SU-DHL-6 (cell line): ENCODE results near the gene RUNX2.

Source experiments
- H2AFZ ChIP-seq: fragments of 200-600 bp; sonication (generic); 2 replicates; pipeline ENCODE4 v1.6.1; 2014; ENCODE audit warnings: low read depth, mild to moderate bottlenecking, moderate library complexity, mixed read lengths, antibody characterized with exemption, low read length; ENCODE audit not compliant: severe bottlenecking
- H3F3A ChIP-seq: fragments of 200-600 bp; shearing (Covaris generic); 2 replicates; pipeline ENCODE4 v1.6.0; 2016; ENCODE audit warnings: antibody characterized with exemption, mild to moderate bottlenecking; ENCODE audit not compliant: insufficient read depth
- H3K27ac ChIP-seq: fragments of 200-600 bp; sonication (generic); 2 replicates; pipeline ENCODE4 v1.5.1; 2016; ENCODE audit warnings: low read depth, mild to moderate bottlenecking, low read length, moderate library complexity, mixed read lengths
- H3K27me3 ChIP-seq: fragments of 200-600 bp; sonication (generic), shearing (Covaris generic); 2 replicates; pipeline ENCODE4 v1.6.0; 2014; ENCODE audit warnings: mild to moderate bottlenecking, low read length
- H3K36me3 ChIP-seq: fragments of 200-600 bp; sonication (generic); 2 replicates; pipeline ENCODE4 v1.6.1; 2014; ENCODE audit warnings: mild to moderate bottlenecking, low read length, mixed read lengths
- H3K4me2 ChIP-seq: fragments of 300-600, 200-600 bp; shearing (Covaris generic), sonication (generic); 2 replicates; pipeline ENCODE4 v1.6.0; 2014; ENCODE audit warnings: low read length, low read depth, mild to moderate bottlenecking; ENCODE audit not compliant: poor library complexity, severe bottlenecking
- H3K4me3 ChIP-seq: fragments of 200-600 bp; sonication (generic); 2 replicates; pipeline ENCODE4 v1.5.1; 2014; ENCODE audit warnings: antibody characterized with exemption, low read length, mild to moderate bottlenecking, mixed read lengths; ENCODE audit not compliant: insufficient read depth, poor library complexity, severe bottlenecking
- H3K79me2 ChIP-seq: fragments of 200-600 bp; sonication (generic); 2 replicates; pipeline ENCODE4 v1.6.1; 2014; ENCODE audit warnings: mild to moderate bottlenecking, low read length, moderate library complexity; ENCODE audit not compliant: insufficient read depth
- H3K9ac ChIP-seq: fragments of 200-600 bp; sonication (generic); 2 replicates; pipeline ENCODE4 v1.7.0; 2014; ENCODE audit warnings: mild to moderate bottlenecking, low read length
- H3K9me2 ChIP-seq: fragments of 200-600 bp; sonication (generic); replicated peaks from 2 replicates; pipeline ENCODE4 v1.6.1; 2014; ENCODE audit warnings: low read length; ENCODE audit not compliant: insufficient read depth
- H3K9me3 ChIP-seq: fragments of 200-600 bp; sonication (generic); 2 replicates; pipeline ENCODE4 v1.6.1; 2014; ENCODE audit warnings: low read length, mixed read lengths; ENCODE audit not compliant: insufficient read depth
- H4K20me1 ChIP-seq: fragments of 200-600 bp; sonication (generic); 2 replicates; pipeline ENCODE4 v1.6.1; 2014; ENCODE audit warnings: low read depth, mild to moderate bottlenecking, antibody characterized with exemption, low read length, moderate library complexity, mixed read lengths
- EZH2phosphoT487 ChIP-seq: fragments of 200-600 bp; sonication (generic), shearing (Covaris generic); conservative IDR thresholded peaks from 2 replicates; pipeline ENCODE4 v1.6.1; 2018; ENCODE audit warnings: mild to moderate bottlenecking, antibody characterized with exemption, low read length, moderate library complexity, mixed read lengths
- TF ChIP-seq, protein P1 (sequence below): fragments of 200-600 bp; sonication (generic); IDR thresholded peaks from one replicate; pipeline ENCODE4 v1.5.1; 2017; ENCODE audit warnings: antibody characterized with exemption, mild to moderate bottlenecking, low read length, moderate library complexity; ENCODE audit not compliant: insufficient read depth, poor library complexity, severe bottlenecking

RUNX2 gene

DNA sequence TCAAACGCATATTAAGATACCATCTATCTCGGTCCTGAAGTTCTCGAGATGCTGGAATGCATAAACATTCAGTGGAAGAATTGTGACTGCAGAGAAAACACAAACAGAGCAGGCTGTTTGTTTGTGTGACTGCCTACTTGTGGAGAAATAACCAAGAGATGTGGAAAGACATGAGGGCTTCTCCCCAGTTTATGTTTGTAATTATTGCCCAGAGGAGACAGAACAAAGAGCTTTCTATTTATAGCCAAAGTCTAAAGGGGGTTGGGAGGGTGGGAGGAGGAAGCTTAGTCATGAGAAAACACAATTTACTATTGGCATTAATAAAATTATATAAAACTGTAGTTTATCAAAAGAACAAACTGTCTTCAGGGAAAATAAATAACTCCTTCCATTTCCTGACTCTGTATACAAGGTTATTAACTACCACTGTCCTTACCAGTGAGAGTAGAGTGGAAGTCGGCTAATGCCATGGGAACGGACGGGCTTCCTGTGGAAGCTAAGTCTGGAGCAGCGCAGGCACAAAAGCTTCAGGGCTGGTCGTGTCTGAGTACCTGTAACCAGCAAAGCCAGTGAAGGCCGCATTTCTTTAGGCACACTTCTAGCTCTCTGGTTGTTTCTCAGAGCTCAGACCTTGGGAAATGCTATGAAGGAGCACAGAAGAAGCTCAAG is 249.8 kb downstream of the RUNX2 start:
- no peaks in the 10 kb centered on the region for H3F3A ChIP-seq
- no peak overlapping the region for H3K9ac ChIP-seq
- H2AFZ ChIP-seq: no peak overlapping the region
- H3K27ac ChIP-seq: no peak overlapping the region
- H3K27me3 ChIP-seq: no peaks in the 10 kb centered on the region
- H3K9me2 ChIP-seq: no peaks in the 10 kb centered on the region
- no peaks in the 10 kb centered on the region for H4K20me1 ChIP-seq
- no peak overlapping the region for H3K4me2 ChIP-seq
- no peaks in the 10 kb centered on the region for H3K9me3 ChIP-seq
- H3K36me3 ChIP-seq: no peaks in the 10 kb centered on the region
- H3K4me3 ChIP-seq: no peak overlapping the region
- no peak for TF ChIP-seq EZH2phosphoT487
- no peaks in the 10 kb centered on the region for H3K79me2 ChIP-seq

DNA sequence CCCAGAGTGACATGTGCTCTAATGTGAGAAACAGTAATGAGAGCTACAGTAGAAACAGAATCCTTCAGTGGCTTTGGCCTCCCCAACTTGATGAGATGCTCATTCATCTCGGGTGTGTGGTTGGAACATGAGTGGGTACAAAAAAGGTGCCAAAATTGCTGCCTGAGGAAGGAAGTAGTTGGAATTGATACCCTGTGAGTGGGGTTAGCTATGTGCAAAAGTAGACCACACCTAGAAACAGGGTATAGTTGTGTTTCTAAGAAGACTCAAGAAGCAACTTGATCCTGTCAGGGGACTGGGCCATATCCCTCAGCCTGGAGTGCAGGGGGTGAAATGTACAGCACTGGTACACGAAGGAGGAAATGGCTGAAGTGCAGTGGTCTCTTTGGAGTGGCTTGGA is 256.0 kb downstream of the RUNX2 start:
- Histone ChIP-seq H3K9ac (no peak overlapping the region), H3K27me3 (no peaks in the 10 kb centered on the region), H3K36me3 (no peaks in the 10 kb centered on the region), H3K27ac (no peak overlapping the region), H3K9me3 (no peaks in the 10 kb centered on the region), H3K9me2 (no peaks in the 10 kb centered on the region), H3K4me2 (no peak overlapping the region), H4K20me1 (no peaks in the 10 kb centered on the region), H3K79me2 (no peaks in the 10 kb centered on the region), H3K4me3 (no peak overlapping the region), H3F3A (no peaks in the 10 kb centered on the region), H2AFZ (no peak overlapping the region)
- TF ChIP-seq EZH2phosphoT487: no peak
- TF ChIP-seq, protein P1, sequence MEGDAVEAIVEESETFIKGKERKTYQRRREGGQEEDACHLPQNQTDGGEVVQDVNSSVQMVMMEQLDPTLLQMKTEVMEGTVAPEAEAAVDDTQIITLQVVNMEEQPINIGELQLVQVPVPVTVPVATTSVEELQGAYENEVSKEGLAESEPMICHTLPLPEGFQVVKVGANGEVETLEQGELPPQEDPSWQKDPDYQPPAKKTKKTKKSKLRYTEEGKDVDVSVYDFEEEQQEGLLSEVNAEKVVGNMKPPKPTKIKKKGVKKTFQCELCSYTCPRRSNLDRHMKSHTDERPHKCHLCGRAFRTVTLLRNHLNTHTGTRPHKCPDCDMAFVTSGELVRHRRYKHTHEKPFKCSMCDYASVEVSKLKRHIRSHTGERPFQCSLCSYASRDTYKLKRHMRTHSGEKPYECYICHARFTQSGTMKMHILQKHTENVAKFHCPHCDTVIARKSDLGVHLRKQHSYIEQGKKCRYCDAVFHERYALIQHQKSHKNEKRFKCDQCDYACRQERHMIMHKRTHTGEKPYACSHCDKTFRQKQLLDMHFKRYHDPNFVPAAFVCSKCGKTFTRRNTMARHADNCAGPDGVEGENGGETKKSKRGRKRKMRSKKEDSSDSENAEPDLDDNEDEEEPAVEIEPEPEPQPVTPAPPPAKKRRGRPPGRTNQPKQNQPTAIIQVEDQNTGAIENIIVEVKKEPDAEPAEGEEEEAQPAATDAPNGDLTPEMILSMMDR: no peak

- Histone ChIP-seq H3K4me3 (no peak overlapping the region), H3K27ac (no peak overlapping the region), H3K4me2 (no peak overlapping the region)
These were observed 258.4 kb downstream of the RUNX2 start for GRCh38 chr6:45586216-45587171.

More at GRCh38 chr6:45586216-45587171, 258.4 kb downstream of the RUNX2 start:
- Histone ChIP-seq H2AFZ (no peak overlapping the region), H3F3A (no peaks in the 10 kb centered on the region), H3K9me2 (no peaks in the 10 kb centered on the region), H4K20me1 (no peaks in the 10 kb centered on the region), H3K9ac (no peak overlapping the region), H3K9me3 (no peaks in the 10 kb centered on the region), H3K79me2 (no peaks in the 10 kb centered on the region), H3K27me3 (no peaks in the 10 kb centered on the region), H3K36me3 (no peaks in the 10 kb centered on the region)
- TF ChIP-seq EZH2phosphoT487: no peak
- TF ChIP-seq, protein P1: no peak
